HG02588 (cell line): ENCODE data around the gene NIPAL3.
"Not testable (repeated sequence)": the region's sequence is repeated elsewhere in the genome, so short reads cannot be mapped to it uniquely, and the experiment has no call there.

Experiments
- ATAC-seq: cut with Tn5 transposase; IDR thresholded peaks from one replicate; pipeline ENCODE4 v1.9.1; 2021; ENCODE audit warnings: mild to moderate bottlenecking, moderate library complexity; ENCODE audit not compliant: unreplicated experiment

Gene NIPAL3

GRCh38 chr1:24455272-24455671 lies 39.7 kb downstream of the NIPAL3 start:
- no peak for ATAC-seq

GRCh38 chr1:24457866-24458265 lies 42.3 kb downstream of the NIPAL3 start:
- ATAC-seq, result no peak

- no peak for ATAC-seq
Measured at GRCh38 chr1:24459551-24460266, 44.1 kb downstream of the NIPAL3 start.

- not testable (repeated sequence) for ATAC-seq
Measured at GRCh38 chr1:24462128-24462527, 46.5 kb downstream of the NIPAL3 start.

- no peak for ATAC-seq
Measured at GRCh38 chr1:24463776-24464735, 48.5 kb downstream of the NIPAL3 start.

GRCh38 chr1:24465099-24465498 lies 49.5 kb downstream of the NIPAL3 start:
- ATAC-seq, result no peak

GRCh38 chr1:24465638-24466037 lies 50.0 kb downstream of the NIPAL3 start:
- no peak for ATAC-seq

- no peak for ATAC-seq
Measured at GRCh38 chr1:24468685-24469316, 53.2 kb downstream of the NIPAL3 start.

GRCh38 chr1:24470592-24470991 lies 55.0 kb downstream of the NIPAL3 start:
- ATAC-seq, result no peak

GRCh38 chr1:24472527-24473251 lies 57.1 kb downstream of the NIPAL3 start:
- ATAC-seq, result no peak

GRCh38 chr1:24474193-24474592 lies 58.6 kb downstream of the NIPAL3 start:
- no peak for ATAC-seq

- no peak for ATAC-seq
Measured at GRCh38 chr1:24475700-24476099, 60.1 kb downstream of the NIPAL3 start.

GRCh38 chr1:24476571-24476970 lies 61.0 kb downstream of the NIPAL3 start:
- no peak for ATAC-seq

GRCh38 chr1:24477309-24477708 lies 61.7 kb downstream of the NIPAL3 start:
- no peak for ATAC-seq

GRCh38 chr1:24481101-24481500 lies 65.5 kb downstream of the NIPAL3 start:
- ATAC-seq, result no peak

GRCh38 chr1:24481843-24482610 lies 66.4 kb downstream of the NIPAL3 start:
- ATAC-seq, result no peak

GRCh38 chr1:24483441-24483840 lies 67.8 kb downstream of the NIPAL3 start:
- no peak for ATAC-seq

GRCh38 chr1:24484199-24484598 lies 68.6 kb downstream of the NIPAL3 start:
- ATAC-seq, result no peak

- no peak for ATAC-seq
Measured at GRCh38 chr1:24486331-24487065, 70.9 kb downstream of the NIPAL3 start.
